Gastrocnemius medialis (tissue), 4 donors: ENCODE data around the gene NXN. TPM values are rescaled to one million over a fixed set of nuclear protein-coding genes. Genes with fewer than 3 reads are reported as not detected.

Source experiments
- ATAC-seq, 2 donors: fragments of 150-250 bp; one replicate each; pipeline ENCODE4 v1.9.1; 2016
- DNase-seq, 2 donors: peaks; one replicate each; pipeline ENCODE4 v3.0.0-alpha.2; 2019
- H3K27ac ChIP-seq, 4 donors: fragments of 200-600 bp; sonication (generic); 1 replicate in 1 of 4; 2 replicates in 3 of 4; pipeline ENCODE4 v1.5.1; 2016 to 2018; ENCODE audit warnings: mild to moderate bottlenecking in 2 of 4, moderate library complexity in 1 of 4
- H3K27me3 ChIP-seq, 3 donors: fragments of 200-600 bp; sonication (generic) in 2 of 3; 1 replicate in 1 of 3; 2 replicates in 2 of 3; pipeline versions ENCODE4 v1.5.1 to v1.6.0; 2016 to 2019; ENCODE audit warnings: mild to moderate bottlenecking in 1 of 3, moderate library complexity in 1 of 3
- H3K36me3 ChIP-seq, 2 donors: fragments of 200-600 bp; sonication (generic) in 1 of 2; one replicate each; pipeline ENCODE4 v1.5.1; 2017 to 2018
- H3K4me1 ChIP-seq, 2 donors: fragments of 200-600 bp; sonication (generic) in 1 of 2; one replicate each; pipeline ENCODE4 v1.5.1; 2016 to 2017; ENCODE audit warnings: mild to moderate bottlenecking in 2 of 2
- H3K4me3 ChIP-seq, 4 donors: fragments of 200-600 bp; sonication (generic) in 3 of 4; 1 replicate in 1 of 4; 2 replicates in 3 of 4; pipeline ENCODE4 v1.5.1; 2016 to 2019; ENCODE audit warnings: mild to moderate bottlenecking in 2 of 4
- H3K9me3 ChIP-seq, 3 donors: fragments of 200-600 bp; sonication (generic) in 2 of 3; 1 replicate in 1 of 3; 2 replicates in 2 of 3; pipeline ENCODE4 v1.5.1; 2016 to 2019
- POLR2A ChIP-seq, 2 donors: fragments of 450-650 bp; IDR thresholded peaks; one replicate each; pipeline ENCODE4 v1.6.1; 2017; ENCODE audit warnings: antibody characterized with exemption in 2 of 2, mild to moderate bottlenecking in 2 of 2, moderate library complexity in 2 of 2
- in situ Hi-C, 4 donors: fragments of 200-750 bp; cut with MboI; loops; one replicate each; pipeline versions ENCODE4 v1.15.0 to v1.8.0; 2017; ENCODE audit warnings: low sequenced_read_pairs in 4 of 4
- intact Hi-C: fragments of 100-400 bp; cut with DNase I; formaldehyde crosslinking; loops from one replicate; pipeline ENCODE4 v1.15.1; 2023; ENCODE audit warnings: low total_unique reads
- total RNA-seq, 4 donors: library from RNA; depleted of rRNA; stranded (reverse); fragments of >200 nt; gene quantifications; one replicate each; pipeline versions ENCODE4 v1.1.0 to v1.2.3, GENCODE V29; 2016
- TF ChIP-seq, protein P1 (sequence below), 5 experiments: fragments of 450-650 bp in 3 of 5; fragments of 200-600 bp in 2 of 5; sonication (generic) in 2 of 5; IDR thresholded peaks in 4 of 5; conservative IDR thresholded peaks in 1 of 5; 1 replicate in 4 of 5; 2 replicates in 1 of 5; pipeline ENCODE4 v1.5.1; 2016 to 2019; ENCODE audit warnings: antibody characterized with exemption in 5 of 5, mild to moderate bottlenecking in 3 of 5, moderate library complexity in 3 of 5

Gene NXN
- total RNA-seq, 4 donors from 2014 or later: 55.6 to 86.4 (median 62.7) TPM

DNA sequence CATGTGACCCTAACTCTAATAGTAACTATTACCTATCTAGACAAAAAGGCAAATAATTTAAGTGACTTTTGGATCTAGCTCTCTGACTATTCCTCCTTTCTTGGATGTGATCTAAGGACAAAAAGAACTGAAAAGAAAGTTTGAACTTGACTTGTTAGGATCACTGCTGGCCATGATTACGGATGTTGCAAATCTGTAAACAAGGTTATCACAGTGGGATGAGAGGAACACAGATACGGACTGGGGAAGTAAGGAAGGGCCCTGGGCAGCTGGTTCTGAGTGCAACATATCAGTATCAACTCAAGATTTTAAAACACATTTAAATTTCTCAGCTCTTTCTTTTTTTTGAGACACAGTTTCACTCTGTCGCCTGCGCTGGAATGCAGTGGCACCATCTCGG, 118.8 kb downstream of the NXN start:
- H3K36me3 ChIP-seq: no peaks in the 10 kb centered on the region
- peaks cover 23 to 25% of the 10 kb centered on the region in 2 donors for H3K4me1 ChIP-seq
- in situ Hi-C loops (no loop called here), intact Hi-C loops (no loop called here)
- TF ChIP-seq POLR2A (IDR thresholded peaks at IDR 0.05): no peak
- TF ChIP-seq, protein P1, sequence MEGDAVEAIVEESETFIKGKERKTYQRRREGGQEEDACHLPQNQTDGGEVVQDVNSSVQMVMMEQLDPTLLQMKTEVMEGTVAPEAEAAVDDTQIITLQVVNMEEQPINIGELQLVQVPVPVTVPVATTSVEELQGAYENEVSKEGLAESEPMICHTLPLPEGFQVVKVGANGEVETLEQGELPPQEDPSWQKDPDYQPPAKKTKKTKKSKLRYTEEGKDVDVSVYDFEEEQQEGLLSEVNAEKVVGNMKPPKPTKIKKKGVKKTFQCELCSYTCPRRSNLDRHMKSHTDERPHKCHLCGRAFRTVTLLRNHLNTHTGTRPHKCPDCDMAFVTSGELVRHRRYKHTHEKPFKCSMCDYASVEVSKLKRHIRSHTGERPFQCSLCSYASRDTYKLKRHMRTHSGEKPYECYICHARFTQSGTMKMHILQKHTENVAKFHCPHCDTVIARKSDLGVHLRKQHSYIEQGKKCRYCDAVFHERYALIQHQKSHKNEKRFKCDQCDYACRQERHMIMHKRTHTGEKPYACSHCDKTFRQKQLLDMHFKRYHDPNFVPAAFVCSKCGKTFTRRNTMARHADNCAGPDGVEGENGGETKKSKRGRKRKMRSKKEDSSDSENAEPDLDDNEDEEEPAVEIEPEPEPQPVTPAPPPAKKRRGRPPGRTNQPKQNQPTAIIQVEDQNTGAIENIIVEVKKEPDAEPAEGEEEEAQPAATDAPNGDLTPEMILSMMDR (IDR thresholded peaks at IDR 0.05 in 4 of 5, conservative IDR thresholded peaks at IDR 0.05 in 1 of 5): no peak
- peak overlapping the region; percentile 8 to 52 (median 27) for H3K27ac ChIP-seq
- no peak overlapping the region for H3K4me3 ChIP-seq
- H3K27me3 ChIP-seq: no peaks in the 10 kb centered on the region
- ATAC-seq: no peak
- DNase-seq: no peak
- no peaks in the 10 kb centered on the region for H3K9me3 ChIP-seq

DNA sequence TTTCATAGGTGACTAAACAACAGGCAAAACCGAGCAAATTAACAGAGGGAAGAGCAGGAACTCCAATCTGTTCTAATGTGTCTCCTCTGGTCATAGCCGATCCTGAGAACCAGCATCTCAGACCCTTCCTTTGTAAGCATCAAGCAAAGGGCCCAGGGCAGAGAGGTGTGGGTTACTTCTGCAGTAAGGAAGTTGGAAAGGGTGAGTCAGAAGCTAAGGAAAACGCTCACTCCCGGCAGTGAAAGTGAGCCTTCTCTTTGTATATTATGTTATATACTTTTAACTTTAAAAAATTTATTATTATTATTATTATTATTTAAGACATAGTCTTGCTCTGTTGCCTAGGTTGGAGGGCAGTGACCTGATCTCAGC, 119.8 kb downstream of the NXN start:
- peak; percentile 46 to 71 for ATAC-seq
- no peak for TF ChIP-seq POLR2A (IDR thresholded peaks at IDR 0.05)
- TF ChIP-seq, protein P1 (IDR thresholded peaks at IDR 0.05 in 4 of 5, conservative IDR thresholded peaks at IDR 0.05 in 1 of 5): no peak
- Histone ChIP-seq H3K4me1 (peaks cover 23 to 30% of the 10 kb centered on the region in 2 donors), H3K27ac (peak overlapping the region; percentile 73 to 85 (median 78)), H3K27me3 (no peaks in the 10 kb centered on the region), H3K9me3 (no peaks in the 10 kb centered on the region), H3K36me3 (no peaks in the 10 kb centered on the region), H3K4me3 (peak overlapping the region in 2 of 4 donors; percentile 5 to 14)
- no peak for DNase-seq
- in situ Hi-C loops (no loop called here), intact Hi-C loops (no loop called here)

DNA sequence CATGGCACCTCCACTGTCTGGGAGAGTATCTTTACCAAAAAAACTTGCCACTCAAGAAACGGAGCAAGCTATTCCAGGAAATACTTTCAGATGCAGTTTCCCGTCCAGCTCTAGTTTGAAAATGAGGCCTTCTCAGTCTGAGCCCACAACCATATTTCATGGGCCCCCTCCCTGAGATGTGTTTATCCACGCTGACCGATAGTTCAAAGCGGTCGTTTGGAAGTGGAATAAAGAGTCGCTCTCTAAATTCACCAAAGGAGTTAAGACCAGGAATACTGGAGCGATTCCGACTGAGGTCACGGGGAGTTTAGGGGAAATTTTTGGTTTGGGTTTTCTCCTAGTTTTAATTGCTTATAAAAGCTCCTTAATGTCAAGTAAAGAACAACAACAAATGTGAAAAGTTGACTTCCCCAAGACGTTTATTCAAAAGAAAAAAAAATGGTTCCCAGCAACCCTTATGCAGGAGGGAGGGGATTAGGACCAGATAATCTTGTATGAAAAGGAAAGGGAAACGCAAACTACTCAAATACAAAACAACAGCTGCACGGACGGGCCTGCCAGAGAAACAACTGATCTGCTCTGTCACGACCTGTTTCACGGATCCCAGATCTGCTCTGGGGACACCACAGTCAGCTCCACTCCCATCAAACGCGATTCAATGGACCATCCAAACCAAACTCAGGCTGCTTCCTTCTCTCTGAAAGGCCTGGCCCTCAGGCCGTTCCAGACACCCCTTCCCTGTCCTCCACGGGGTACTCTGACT, 120.3 kb downstream of the NXN start:
- in situ Hi-C loops: no loop called here
- peak; percentile 82 to 85 for ATAC-seq
- H3K4me3 ChIP-seq: peak overlapping the region in 3 of 4 donors; percentile 5 to 26 (median 14)

DNA sequence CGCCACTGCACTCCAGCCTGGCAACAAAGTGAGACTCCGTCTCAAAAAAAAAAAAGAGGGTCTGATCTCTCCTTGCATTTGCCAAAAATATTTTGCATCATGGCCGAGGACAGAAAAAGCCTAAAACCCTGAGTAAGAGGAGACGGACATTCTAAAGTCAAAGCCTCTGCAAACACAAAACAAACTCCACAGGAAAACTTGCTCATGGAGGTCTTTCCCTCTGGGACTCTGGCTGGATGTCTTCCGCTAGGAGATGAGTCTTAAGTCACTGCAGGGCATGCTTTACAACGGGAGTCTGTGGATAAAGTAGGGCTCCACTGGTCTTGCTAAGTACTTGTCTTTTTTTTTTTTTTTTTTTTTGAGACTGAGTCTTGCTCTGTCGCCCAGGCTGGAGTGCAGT, 123.4 kb downstream of the NXN start:
- no peak overlapping the region for H3K4me3 ChIP-seq
- no peaks in the 10 kb centered on the region for H3K36me3 ChIP-seq
- in situ Hi-C loops: no loop called here
- ATAC-seq: no peak
- intact Hi-C loops: no loop called here
- no peak for TF ChIP-seq POLR2A (IDR thresholded peaks at IDR 0.05)
- TF ChIP-seq, protein P1 (IDR thresholded peaks at IDR 0.05 in 4 of 5, conservative IDR thresholded peaks at IDR 0.05 in 1 of 5): no peak
- peak overlapping the region; percentile 18 to 56 (median 32) for H3K27ac ChIP-seq
- no peaks in the 10 kb centered on the region for H3K27me3 ChIP-seq
- DNase-seq: no peak
- no peaks in the 10 kb centered on the region for H3K9me3 ChIP-seq
- H3K4me1 ChIP-seq: peaks cover 32 to 36% of the 10 kb centered on the region in 2 donors

More for the DNA sequence above, 120.3 kb downstream of the NXN start:
- Histone ChIP-seq H3K36me3 (no peaks in the 10 kb centered on the region), H3K9me3 (no peaks in the 10 kb centered on the region), H3K27me3 (no peaks in the 10 kb centered on the region), H3K4me1 (peaks cover 23 to 30% of the 10 kb centered on the region in 2 donors), H3K27ac (peak overlapping the region; percentile 73 to 85 (median 78))
- no peak for TF ChIP-seq POLR2A (IDR thresholded peaks at IDR 0.05)
- TF ChIP-seq, protein P1 (IDR thresholded peaks at IDR 0.05 in 4 of 5, conservative IDR thresholded peaks at IDR 0.05 in 1 of 5): no peak
- intact Hi-C loops: no loop called here
- peak; percentile 73 to 77 for DNase-seq
